Nephron progenitor cell (in vitro differentiated cells): ENCODE measurements around the gene ATP13A1.

Source experiments
- DNase-seq: peaks from one replicate; pipeline ENCODE4 v3.0.0; 2021
- H3K27ac Mint-ChIP-seq: 2 replicates; pipeline ENCODE4 v1.8.0; 2021; ENCODE audit warnings: mild to moderate bottlenecking, moderate library complexity, mixed read lengths
- H3K27me3 Mint-ChIP-seq: 2 replicates; pipeline ENCODE4 v1.8.0; 2021; ENCODE audit warnings: mild to moderate bottlenecking, low read depth, mixed read lengths; ENCODE audit not compliant: poor library complexity
- H3K36me3 Mint-ChIP-seq: 2 replicates; pipeline ENCODE4 v1.8.0; 2021; ENCODE audit warnings: low read depth, mixed read lengths
- H3K4me1 Mint-ChIP-seq: 2 replicates; pipeline ENCODE4 v1.8.0; 2021; ENCODE audit warnings: mixed read lengths
- H3K4me3 Mint-ChIP-seq: 2 replicates; pipeline ENCODE4 v1.8.0; 2021; ENCODE audit warnings: mild to moderate bottlenecking, moderate library complexity, mixed read lengths
- H3K9me3 Mint-ChIP-seq: 2 replicates; pipeline ENCODE4 v1.8.0; 2021; ENCODE audit warnings: mild to moderate bottlenecking, moderate library complexity, mixed read lengths
- CTCF ChIP-seq: fragments of 200-600 bp; sonication (generic); IDR thresholded peaks from 2 replicates; pipeline ENCODE4 v1.5.0; 2021; ENCODE audit warnings: antibody characterized with exemption

Gene ATP13A1

DNA sequence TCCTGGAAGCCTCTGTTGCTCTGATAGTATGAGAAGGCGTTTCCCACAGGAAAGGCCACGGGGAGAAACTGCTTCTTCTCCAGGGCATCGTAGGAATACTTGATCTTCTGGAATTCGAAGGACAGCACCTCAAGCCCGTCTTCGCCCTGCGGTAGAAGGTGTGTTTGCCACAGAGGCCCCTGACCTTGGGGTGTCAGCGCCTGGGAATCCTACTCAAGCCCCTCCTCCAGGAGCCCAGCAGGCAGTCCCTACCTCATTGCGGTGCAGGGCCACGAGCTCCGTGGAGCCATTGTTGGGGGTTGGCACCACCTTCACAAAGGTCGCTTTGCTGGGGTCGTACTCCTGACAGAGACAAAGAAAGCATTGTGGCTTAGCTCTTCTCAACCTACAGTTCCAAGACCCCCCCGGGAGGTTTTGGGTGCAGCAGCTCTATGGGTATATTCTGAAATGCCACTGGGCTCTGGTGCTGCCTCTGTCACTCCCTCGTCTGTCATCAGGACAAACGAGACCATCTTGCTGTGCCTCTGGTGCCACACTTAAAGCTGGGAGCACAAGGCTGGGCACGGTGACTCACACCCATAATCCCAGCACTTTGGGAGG lies 3.7 kb downstream of the ATP13A1 start:
- no peak for TF ChIP-seq CTCF
- Mint-ChIP-seq H3K9me3 (peaks cover 7% of the 10 kb centered on the region), H3K27ac (no peak overlapping the region), H3K4me3 (no peak overlapping the region), H3K36me3 (peaks cover 23% of the 10 kb centered on the region), H3K4me1 (peaks cover 20% of the 10 kb centered on the region), H3K27me3 (no peaks in the 10 kb centered on the region)
- DNase-seq = no peak

GRCh38 chr19:19657397-19657783 lies 6.1 kb downstream of the ATP13A1 start:
- H3K4me3 Mint-ChIP-seq = no peak overlapping the region
- TF ChIP-seq CTCF = no peak
- H3K4me1 Mint-ChIP-seq = peaks cover 15% of the 10 kb centered on the region
- DNase-seq = no peak
- no peaks in the 10 kb centered on the region for H3K9me3 Mint-ChIP-seq
- no peaks in the 10 kb centered on the region for H3K27me3 Mint-ChIP-seq
- no peak overlapping the region for H3K27ac Mint-ChIP-seq
- H3K36me3 Mint-ChIP-seq = peaks cover 32% of the 10 kb centered on the region

DNA sequence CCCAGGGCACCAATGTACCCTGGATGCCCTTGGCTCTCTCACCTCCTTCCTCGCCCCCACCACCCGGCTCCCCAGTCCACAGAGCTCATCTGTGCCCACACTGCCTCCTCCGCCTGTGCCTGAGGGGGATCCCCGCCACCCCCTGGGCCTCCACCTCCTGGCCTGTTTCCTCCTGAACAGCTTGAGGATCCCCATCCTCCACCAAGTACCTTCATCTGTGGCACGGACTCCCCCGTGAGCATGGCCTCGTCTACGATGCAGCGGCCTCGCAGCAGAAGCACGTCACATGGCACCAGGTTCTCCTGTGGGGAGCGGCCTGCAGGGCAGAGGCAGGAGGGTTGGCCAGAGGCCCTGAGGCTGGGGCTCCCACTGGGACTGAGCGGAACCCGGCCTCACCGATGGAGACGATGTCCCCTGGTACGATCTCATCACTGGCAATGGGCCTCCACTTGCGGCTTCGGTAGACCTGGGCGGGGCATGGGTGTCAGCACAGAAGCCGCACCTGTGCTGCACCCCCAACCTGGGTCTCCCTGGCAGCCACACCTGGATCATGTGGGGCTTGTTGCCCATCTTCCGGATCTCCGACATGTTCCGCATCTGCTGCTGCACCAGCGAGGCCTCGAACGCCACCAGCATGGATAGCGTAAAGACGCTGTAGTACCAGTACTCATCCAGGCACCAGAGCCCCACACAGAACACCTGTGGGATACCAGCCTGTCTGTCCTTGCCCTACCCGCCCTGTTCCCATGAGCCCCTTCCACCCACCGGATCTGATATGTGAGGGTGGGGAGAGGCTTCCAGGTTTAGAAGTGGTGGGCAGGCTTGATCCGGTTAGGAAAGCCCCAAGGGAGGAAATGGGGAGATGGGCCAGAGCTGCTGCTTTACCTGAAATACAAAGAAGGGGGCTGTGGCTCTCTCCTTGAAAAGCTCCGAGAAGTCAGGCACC lies 6.8 kb downstream of the ATP13A1 start:
- Mint-ChIP-seq H3K27ac (peak overlapping the region; percentile 15), H3K4me3 (no peak overlapping the region), H3K27me3 (no peaks in the 10 kb centered on the region), H3K36me3 (peaks cover 37% of the 10 kb centered on the region), H3K4me1 (peaks cover 8% of the 10 kb centered on the region), H3K9me3 (no peaks in the 10 kb centered on the region)
- no peak for TF ChIP-seq CTCF
- no peak for DNase-seq

DNA sequence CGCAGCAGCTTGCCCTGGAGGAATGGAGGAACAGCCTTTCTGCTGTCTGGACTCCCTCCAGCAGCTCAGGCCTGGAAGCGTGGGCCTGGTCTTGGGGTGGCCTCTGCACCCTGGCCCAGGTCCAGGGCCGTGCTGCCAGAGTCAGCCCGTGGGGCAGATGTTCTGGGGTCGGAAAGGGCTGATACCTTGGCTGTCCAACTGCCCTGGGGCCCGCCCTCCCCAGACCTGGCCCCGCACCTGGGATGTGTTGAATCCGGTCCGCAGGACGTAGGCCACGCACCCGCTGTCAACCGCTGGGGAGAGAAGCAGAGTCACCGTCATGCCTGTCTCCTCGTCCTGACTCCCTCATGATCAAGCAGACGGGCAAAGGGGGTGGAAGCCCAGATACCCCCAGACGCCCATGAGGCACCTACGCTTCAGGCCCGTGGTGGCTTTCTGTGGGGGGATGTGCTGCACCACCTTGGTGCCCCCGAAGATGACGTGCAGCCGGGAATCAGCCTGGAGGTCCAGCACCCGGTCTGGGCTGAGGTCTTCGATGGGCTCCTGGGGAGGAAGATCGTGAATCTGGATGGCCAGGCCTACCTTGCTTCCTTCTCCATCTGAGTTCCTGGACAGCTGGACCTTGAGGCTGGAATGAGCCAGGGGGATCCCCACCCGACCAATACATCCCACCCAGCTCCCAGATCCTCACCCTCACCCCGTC lies 7.7 kb downstream of the ATP13A1 start:
- no peak for TF ChIP-seq CTCF
- DNase-seq = no peak
- H3K4me3 Mint-ChIP-seq = no peak overlapping the region
- H3K27me3 Mint-ChIP-seq = no peaks in the 10 kb centered on the region
- H3K27ac Mint-ChIP-seq = no peak overlapping the region
- no peaks in the 10 kb centered on the region for H3K9me3 Mint-ChIP-seq
- H3K4me1 Mint-ChIP-seq = no peaks in the 10 kb centered on the region
- H3K36me3 Mint-ChIP-seq = peaks cover 31% of the 10 kb centered on the region

- Mint-ChIP-seq H3K36me3 (peaks cover 38% of the 10 kb centered on the region), H3K27me3 (no peaks in the 10 kb centered on the region), H3K27ac (no peak overlapping the region), H3K9me3 (no peaks in the 10 kb centered on the region), H3K4me3 (no peak overlapping the region), H3K4me1 (no peaks in the 10 kb centered on the region)
- no peak for TF ChIP-seq CTCF
- no peak for DNase-seq
These were observed 8.4 kb downstream of the ATP13A1 start for GRCh38 chr19:19655051-19655594.
